ENCODE results near the gene RBM12. TPM values are rescaled to one million over a fixed set of nuclear protein-coding genes. Genes with fewer than 3 reads are reported as not detected.

The RBM12 gene
- total RNA-seq, 2 experiments from 2014 or later, result 113 to 121 TPM

DNA sequence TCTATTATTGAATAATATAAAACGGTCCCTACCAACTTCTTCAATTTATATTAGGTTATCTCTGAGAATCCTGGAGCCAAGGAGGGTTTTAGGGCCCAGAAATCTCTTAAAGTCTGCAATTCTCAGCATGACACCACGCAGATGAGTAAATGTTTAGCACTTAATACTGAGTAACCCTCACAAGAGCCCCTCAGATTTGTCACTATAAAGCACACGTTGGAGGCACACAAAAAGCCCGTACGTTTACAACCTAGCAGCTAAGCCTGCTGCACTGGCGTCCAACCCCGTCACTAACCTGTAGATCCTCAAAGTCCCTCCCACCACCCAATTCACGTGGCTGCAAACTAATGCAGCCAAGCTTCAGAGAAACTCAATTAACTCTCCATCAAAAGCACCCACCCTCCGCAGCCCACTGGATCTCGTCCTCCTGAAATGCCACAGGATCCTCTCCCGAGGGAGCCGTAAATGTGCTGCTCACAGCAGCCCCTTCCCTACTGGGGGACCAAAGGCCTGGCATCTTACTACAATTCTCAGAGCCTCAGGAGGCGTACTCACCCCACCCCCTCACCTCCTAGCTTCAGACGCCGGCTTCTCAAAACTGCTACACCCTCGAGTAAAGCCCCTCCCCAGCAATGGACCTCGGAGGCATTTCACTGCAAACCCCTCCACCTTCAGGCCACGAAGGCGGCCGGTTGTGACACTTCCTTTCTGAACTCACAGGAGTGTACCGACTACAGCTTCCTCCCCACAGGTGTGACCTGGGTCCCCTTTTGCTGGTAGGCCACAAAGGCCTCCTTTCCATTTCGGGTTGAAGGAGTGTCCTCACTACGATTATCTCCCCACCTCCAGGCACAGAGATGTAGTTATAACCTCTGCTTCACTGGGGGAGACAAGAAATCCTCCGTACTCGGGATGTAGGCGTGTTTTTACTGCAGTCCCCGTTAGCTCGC is 909 bp downstream of the RBM12 start:
- POLR2A ChIA-PET, result interaction anchor here (0.9 to 5.7 kb wide), 9 partner anchors 36 to 290 kb away, joined by 3 to 77 read pairs (median 5); partner anchors contain the start of genes ERGIC3, NFS1, RBM39 and ROMO1

DNA sequence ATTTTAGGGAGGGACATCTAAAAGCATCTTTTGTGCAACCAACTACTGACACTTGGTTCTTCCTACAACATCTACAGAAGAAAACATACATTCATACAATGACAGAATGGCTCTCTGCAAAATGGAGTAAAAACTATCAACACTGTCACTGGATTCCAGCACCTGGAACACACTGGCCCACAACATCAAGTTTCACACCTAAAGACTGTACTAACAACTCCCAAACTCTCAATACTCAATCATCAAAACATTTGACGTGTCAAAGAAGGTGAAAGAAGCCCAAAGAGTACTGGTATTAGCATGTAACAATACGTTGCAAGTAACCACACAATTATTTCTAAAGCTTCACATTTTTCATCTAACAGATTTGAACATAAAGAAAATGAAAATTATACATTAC is 2.1 kb downstream of the RBM12 start:
- CTCF ChIA-PET, result interaction anchor here (1.8 to 2.1 kb wide), 2 partner anchors 43 to 291 kb away, joined by 5 to 6 read pairs; partner anchors contain the start of gene SCAND1

More for the DNA sequence above, 909 bp downstream of the RBM12 start:
- CTCF ChIA-PET, result interaction anchor here (1.2 to 2.0 kb wide), 4 partner anchors 15 to 290 kb away, joined by 3 to 15 read pairs (median 8); partner anchors contain the start of genes SCAND1 and SPAG4

DNA sequence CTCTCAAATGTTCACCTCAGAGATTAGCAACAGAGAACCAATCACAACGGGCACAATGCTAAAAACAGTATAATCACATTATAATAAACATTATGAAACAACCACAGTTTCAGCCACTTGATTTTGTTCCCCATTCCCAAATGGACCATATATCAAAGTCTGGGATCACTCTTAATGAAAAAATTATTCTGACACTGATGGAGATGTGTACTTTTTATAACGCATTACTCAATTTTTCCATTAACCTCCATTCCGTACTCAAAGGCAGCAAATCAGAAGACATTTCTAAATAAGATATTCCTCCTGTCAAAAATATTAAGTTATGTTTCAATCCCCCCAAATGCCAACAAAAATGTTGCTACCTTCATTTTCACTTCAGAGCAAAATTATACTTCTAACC is 2.8 kb downstream of the RBM12 start:
- POLR2A ChIA-PET, result interaction anchor here (0.7 to 5.7 kb wide), 3 partner anchors 14 to 107 kb away, joined by 4 to 77 read pairs (median 5); partner anchors contain the start of gene SPAG4
- CTCF ChIA-PET, result interaction anchor here (1.0 to 2.1 kb wide), 4 partner anchors 42 to 292 kb away, joined by 3 to 6 read pairs (median 4); partner anchors contain the start of genes SCAND1 and SPAG4

More for the DNA sequence above, 2.1 kb downstream of the RBM12 start:
- POLR2A ChIA-PET, result interaction anchor here (2.6 to 5.7 kb wide), 2 partner anchors 44 to 80 kb away, joined by 31 to 77 read pairs; partner anchors contain the start of genes RBM39 and SPAG4

DNA sequence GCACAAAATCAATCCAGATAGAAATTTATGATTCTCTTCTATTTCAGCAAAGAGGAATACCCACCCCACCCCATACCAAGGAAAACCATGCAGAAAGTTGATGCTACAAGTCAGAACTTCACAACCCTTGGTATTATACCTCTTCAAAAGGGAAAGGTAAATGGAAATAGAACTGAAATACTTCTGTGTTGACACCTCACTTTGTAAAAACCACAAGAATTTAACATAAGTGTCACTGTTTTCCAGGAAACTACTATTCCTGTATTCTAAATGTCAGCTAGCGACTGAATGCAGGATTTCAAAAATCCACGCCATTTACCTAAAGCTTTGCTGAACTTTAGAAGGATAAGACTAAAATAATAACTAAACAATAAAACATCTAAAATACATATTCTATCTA is 3.6 kb downstream of the RBM12 start:
- CTCF ChIA-PET, result interaction anchor here (0.9 to 2.1 kb wide), 6 partner anchors 40 to 293 kb away, joined by 3 to 6 read pairs (median 3); partner anchors contain the start of genes SCAND1 and SPAG4
- POLR2A ChIA-PET, result interaction anchor here (0.5 to 5.7 kb wide), 5 partner anchors 13 to 1518 kb away, joined by 3 to 77 read pairs (median 4); partner anchors contain the start of genes MROH8, RPN2 and SPAG4

DNA sequence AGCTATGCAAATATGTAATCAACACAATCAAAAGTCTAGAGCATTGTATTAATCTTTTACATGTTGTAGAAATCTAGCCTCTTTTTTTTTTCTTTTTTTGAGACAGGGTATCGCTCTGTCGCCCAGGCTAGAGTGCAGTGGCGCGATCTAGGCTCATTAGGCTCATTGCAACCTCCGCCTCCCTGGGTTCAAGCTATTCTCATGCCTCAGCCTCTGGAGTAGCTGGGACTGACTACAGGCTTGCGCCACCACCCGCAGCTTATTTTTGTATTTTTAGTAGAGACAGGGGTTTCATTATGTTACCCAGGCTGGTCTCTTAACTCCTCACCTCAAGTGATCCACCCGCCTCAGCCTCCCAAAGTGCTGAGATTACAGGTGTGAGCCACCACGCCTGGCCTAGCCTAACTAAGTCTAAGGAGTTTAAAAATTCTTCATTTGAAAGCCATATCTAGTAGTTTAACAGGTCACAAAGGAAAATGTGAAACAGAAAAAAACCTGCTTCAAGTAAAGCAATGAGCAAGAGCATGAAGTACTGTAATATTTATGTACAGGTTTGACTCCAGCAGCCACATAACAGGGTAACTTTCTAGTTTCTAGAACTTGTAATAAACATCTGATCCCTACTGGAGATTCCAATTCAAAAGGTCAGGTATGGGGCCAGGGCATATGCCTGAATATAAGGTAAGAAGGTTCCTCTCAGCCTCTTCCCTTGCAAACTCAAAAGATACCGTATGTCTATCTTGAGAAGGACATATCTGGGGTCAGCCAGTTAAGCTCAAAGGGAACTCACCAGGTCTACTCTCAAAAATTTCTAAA is 4.4 kb downstream of the RBM12 start:
- ChIA-PET CTCF (interaction anchor here (0.9 to 2.1 kb wide), 4 partner anchors 39 to 45 kb away, joined by 3 to 6 read pairs (median 4); partner anchors contain the start of gene SPAG4), POLR2A (interaction anchor here (0.5 to 5.7 kb wide), 5 partner anchors 42 to 1519 kb away, joined by 3 to 77 read pairs (median 3); partner anchors contain the start of genes MROH8, RPN2 and SPAG4)

DNA sequence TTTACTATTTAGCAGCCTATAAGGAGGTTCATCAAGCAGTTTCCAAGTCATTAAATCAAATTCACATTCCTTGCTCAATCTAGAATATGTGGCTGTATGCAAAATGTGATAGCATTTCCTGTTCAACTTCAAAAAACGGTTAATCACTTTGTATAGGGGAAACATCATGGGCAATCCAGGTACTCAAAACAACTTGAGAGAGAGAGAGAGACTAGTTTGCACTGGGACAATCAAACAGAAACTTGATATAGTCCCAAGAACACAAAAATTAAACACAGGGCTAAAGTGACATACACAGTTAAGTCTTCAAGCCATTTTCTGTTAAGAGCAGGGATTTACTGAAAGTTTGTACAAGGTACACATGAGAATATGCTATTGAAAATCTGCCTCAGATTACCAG is 7.4 kb downstream of the RBM12 start:
- CTCF ChIA-PET, result no interaction called here
- POLR2A ChIA-PET, result no interaction called here

DNA sequence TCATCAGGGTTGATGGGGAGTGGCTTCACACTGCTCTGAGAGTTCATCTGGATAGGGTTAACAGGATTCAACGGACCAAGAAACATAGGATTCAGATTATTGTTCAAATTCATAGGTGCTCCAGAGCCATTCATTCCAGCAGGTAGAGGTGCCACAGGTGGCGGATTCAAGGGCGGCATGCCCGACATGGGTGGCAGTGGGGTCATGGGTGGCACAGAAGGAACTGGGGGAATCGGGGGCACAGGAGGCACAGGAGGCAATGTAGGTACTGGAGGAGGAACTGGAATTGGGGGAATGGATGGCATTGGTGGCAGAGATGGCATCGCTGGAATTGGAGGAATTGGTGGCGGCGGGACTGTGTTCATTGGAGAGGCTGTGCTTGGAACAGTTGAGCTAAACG is 10.3 kb downstream of the RBM12 start:
- ChIA-PET POLR2A (no interaction called here), CTCF (no interaction called here)

DNA sequence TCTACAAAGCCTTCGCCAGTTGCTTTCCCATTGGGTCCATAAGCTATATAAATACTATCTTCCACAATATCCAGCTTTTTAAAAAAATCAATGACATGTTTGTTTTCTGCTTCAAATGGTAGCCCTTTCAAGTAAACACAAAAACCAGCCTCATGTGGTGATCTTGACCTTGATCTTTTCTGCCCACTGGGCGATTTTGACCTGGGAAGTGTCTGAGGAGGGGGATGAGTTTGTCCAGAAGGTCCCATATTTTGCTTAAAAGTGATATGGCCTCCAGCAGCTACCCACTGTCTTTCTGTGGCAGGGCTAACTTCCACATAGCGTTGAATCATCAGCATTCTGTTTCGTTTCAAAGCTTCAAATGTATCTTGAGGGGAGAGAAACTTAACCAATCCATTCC is 10.8 kb downstream of the RBM12 start:
- ChIA-PET POLR2A (interaction anchor here (0.6 kb wide), 1 partner anchor 85 kb away, joined by 3 read pairs; no protein-coding TSS in a partner anchor), CTCF (no interaction called here)

DNA sequence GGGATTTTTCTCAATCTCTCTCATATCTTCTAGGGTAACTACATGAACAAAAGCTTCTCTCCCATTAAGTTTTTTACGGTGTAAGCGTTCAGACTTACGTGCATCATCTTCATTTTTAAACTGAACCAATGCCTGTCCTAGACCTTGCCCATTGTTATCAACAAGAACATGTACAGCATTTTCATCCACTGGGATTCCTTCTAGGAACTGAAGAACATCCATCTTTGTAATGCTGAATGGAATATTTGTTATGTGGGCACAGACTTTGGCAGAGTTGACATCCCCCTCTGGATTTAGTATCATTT is 11.3 kb downstream of the RBM12 start:
- CTCF ChIA-PET, result no interaction called here

DNA sequence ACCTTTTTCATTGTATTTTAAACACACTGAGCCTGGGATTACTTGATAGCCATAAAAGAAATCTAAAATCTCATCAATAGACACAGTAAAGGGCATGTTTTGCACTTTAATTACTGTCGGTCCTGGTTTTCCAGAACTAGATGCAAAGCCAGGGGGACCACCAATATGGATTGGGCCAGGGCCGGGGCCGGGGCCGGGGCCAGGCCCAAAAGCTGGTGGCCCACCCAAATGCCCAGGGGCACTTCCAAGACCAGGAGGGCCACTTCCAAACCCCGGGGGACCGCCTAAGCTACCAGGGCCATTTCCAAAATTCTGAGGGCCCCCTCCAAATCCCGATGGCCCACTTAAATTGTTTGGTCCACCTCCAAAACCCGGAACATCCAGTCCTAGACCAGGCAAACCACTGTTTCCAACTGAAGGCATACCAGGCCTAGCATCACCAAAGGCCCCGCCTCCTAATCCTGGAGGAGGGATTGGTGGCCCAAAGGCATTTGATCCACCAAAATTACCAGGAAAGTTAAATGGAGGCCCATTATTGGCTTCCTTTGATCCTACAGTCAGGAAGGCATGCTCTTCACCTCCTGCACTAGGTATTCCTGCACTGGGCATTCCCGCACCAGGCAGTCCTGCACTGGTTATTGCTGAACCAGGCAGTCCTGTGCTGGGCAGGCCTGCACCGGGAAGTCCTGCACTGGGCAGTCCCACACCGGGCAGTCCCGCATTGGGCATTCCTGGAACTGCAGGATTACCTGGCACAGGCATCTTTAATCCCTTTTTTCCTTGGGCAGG is 11.9 kb downstream of the RBM12 start:
- ChIA-PET CTCF (no interaction called here), POLR2A (interaction anchor here (0.6 kb wide), 1 partner anchor 84 kb away, joined by 3 read pairs; no protein-coding TSS in a partner anchor)

More for the DNA sequence above, 11.3 kb downstream of the RBM12 start:
- POLR2A ChIA-PET, result interaction anchor here (0.6 kb wide), 1 partner anchor 85 kb away, joined by 3 read pairs; no protein-coding TSS in a partner anchor

DNA sequence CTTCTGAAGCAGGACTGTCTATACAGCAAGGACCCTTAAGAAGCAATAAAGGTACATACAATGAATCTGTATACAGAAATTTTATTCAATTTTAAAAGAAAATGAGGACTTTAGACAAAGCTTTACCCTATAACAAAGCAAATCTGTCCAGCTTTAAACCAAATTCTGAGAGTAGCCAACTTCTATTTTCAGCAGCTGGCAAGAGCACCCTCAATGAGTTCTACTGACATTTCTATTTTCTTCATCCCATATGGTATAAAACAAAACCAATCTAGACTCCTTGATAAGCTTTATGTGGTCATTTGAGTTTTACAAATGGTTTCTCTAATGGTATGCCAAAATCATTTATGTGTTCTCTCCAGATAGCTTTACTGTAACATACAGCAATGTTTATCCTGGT is 12.7 kb downstream of the RBM12 start:
- ChIA-PET POLR2A (no interaction called here), CTCF (no interaction called here)

DNA sequence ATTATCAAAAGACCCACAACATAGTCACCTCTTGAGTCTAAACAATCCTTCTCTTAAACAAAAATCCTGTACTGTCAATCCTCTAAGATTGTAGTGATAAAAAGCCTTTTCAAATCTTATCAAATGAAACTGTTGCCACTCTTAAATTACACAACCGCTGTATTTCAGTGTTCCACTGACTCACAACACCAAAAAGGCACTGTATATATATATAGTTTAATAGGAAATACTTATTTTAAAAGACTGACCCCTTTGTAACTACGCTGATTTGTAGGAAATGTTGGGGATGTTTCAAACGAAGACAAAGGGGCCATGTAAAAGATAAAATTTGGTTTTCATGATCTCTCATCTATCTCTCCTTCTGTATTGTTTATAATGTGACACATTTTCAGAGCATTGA is 14.1 kb downstream of the RBM12 start:
- ChIA-PET CTCF (no interaction called here), POLR2A (no interaction called here)

DNA sequence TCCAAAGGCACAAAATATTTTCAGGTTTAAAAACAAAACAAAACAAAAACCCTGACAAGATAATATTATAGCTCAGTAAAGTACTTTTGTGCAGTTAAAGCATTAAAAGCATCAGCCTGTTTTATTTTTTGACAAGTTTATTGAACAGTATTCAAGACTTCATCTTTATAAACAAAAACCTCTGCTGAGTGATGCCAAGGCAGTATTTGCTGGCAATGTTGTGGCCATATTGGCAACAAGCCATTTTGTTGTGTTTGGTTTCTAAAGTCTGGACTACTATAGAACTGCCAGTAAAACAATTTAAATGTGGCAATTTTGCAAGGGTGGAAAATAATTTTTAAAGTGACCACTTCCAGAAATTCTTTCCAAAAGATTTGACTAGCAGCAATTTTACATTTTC is 15.9 kb downstream of the RBM12 start:
- ChIA-PET POLR2A (no interaction called here), CTCF (interaction anchor here (1.2 kb wide), 1 partner anchor 15 kb away, joined by 3 read pairs; the partner anchor contains the start of genes CPNE1 and RBM12)

DNA sequence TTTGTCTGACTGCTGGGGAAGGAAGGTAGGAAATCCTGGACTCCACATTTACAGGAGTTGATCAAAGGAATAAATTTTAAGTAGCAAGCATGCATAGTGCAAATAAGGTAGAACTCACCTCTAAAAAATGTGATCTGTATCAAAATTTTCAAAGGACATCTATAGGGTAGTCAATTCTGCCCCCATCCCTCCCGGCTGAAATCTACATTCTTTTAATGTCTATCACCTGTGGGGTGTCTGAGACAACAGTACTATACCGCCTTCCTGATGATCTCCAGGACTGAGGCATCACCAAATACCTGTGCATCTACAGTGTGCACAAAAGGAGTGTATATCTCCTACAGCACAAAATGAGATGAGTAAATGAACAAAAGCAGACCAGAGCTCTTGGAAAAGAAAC is 19.9 kb downstream of the RBM12 start:
- POLR2A ChIA-PET, result interaction anchor here (0.6 kb wide), 1 partner anchor 29 kb away, joined by 5 read pairs; the partner anchor contains the start of gene SPAG4
- CTCF ChIA-PET, result no interaction called here

DNA sequence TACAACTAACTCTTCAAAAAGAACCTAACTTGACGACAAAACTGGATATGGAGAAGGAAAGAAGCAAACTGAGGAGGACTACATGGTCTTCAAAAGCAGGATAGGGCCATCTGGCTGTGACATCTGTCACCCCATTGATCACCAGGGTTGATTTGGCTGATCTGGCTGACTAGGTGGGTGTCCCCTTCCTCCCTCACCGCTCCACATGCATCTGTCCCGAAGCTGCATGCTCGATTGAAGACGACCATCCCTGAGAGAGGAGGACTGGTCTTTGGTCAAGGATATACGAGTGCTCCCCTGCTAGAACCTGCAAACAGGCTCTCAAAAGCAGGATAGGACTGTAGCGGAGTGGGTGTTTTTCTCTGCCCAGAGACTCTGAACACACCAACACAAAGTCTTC is 21.7 kb downstream of the RBM12 start:
- POLR2A ChIA-PET, result no interaction called here
- CTCF ChIA-PET, result no interaction called here

DNA sequence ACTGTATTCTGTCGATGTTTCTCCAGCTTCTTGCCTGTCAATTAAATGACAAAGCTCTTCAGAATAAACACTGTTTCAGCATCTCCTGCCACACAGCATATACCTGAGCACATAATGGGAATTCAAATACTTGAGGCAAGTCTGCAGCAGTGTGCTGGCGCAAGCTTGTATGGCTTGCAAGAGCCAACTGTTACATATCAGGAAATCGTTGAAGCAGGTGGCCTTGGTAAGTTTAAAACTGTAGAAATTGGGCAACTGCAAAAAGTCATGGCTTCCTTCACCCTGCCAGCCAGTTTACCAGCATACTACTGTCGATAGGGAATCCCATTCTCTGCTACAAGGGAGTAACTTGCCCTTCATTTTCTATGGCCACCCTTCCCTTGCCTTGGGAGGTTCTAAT is 23.0 kb downstream of the RBM12 start:
- CTCF ChIA-PET, result no interaction called here
- POLR2A ChIA-PET, result no interaction called here

DNA sequence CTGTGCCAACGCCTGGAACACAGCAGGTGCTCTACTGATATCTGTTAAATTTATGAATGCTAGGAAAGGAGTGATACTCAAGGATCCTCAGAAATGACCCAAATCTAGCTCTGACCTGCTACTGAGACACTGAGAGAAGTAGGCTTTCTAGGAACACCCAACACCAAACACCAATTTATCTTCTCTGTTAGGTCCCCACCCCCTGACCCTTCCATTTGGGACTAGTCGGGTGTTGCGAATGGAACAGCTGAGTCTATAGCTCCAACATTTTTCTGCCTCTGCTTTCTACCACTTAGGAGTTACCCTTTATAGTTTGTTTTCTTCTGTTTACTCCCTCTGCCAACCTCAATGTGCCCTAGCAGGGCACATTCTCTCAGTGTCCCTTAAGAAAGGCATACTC is 24.0 kb downstream of the RBM12 start:
- POLR2A ChIA-PET, result no interaction called here

DNA sequence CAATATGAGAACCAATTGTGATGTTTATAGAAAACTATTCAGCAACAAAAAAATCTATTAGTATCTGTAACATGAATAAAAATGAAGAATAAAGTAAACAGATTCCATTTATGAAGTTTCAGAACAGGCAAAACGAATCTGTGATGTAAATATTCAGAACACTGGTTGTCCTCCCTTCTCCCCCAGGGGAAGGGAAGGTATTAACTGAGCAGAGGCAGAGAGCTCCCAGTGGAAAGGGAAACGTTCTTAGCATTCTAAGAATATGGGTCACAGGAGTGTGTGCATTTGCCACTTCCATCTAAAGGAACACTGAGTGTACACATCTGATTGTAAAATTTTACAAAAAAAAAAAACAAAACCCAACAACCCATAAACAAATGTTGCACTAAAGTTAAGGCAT is 25.9 kb downstream of the RBM12 start:
- POLR2A ChIA-PET, result no interaction called here
- CTCF ChIA-PET, result no interaction called here

More for the DNA sequence above, 24.0 kb downstream of the RBM12 start:
- CTCF ChIA-PET, result no interaction called here

DNA sequence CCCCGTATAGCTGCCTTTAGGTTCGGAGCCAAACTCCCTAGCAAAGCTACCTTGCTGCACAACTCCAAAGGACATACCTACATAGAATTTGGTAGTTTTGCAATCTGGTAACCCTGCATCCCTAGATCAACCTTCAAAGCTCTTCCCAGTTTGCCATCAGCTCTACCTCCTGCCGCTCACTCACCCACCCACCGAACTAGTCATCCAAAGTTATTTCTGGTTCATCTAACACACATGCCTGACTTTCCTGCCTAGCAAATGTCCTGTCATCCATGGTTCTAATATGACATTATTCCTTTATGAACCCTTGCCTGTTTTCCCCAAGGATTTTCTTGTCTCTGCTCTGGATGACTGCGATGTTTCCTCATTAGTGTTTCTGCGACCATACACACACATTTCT is 27.4 kb downstream of the RBM12 start:
- ChIA-PET POLR2A (interaction anchor here (0.6 kb wide), 1 partner anchor 103 kb away, joined by 3 read pairs; no protein-coding TSS in a partner anchor), CTCF (no interaction called here)
